Glutamatergic neuron (in vitro differentiated cells): ENCODE results near the gene CRB1. TPM values are rescaled to one million over a fixed set of nuclear protein-coding genes. Genes with fewer than 3 reads are reported as not detected.
A peak's percentile ranks its signal among the peaks of the same experiment; 100 is the strongest.

Experiments
- DNase-seq: peaks from one replicate; pipeline ENCODE4 v3.0.0; 2022
- H3K27ac Mint-ChIP-seq: one replicate; pipeline ENCODE4 v1.8.0; 2020; ENCODE audit warnings: mild to moderate bottlenecking, mixed read lengths, inconsistent platforms; ENCODE audit not compliant: unreplicated experiment
- H3K27me3 Mint-ChIP-seq: one replicate; pipeline ENCODE4 v1.8.0; 2020; ENCODE audit warnings: mild to moderate bottlenecking, moderate library complexity, mixed read lengths, inconsistent platforms; ENCODE audit not compliant: unreplicated experiment
- H3K36me3 Mint-ChIP-seq: one replicate; pipeline ENCODE4 v1.8.0; 2020; ENCODE audit warnings: mild to moderate bottlenecking, mixed read lengths, inconsistent platforms; ENCODE audit not compliant: unreplicated experiment
- H3K4me1 Mint-ChIP-seq: one replicate; pipeline ENCODE4 v1.8.0; 2020; ENCODE audit warnings: mild to moderate bottlenecking, low read depth, mixed read lengths, inconsistent platforms; ENCODE audit not compliant: unreplicated experiment
- H3K4me3 Mint-ChIP-seq: one replicate; pipeline ENCODE4 v1.8.0; 2020; ENCODE audit warnings: mild to moderate bottlenecking, mixed read lengths, inconsistent platforms; ENCODE audit not compliant: unreplicated experiment
- H3K9me3 Mint-ChIP-seq: one replicate; pipeline ENCODE4 v1.8.0; 2020; ENCODE audit warnings: mild to moderate bottlenecking, moderate library complexity, mixed read lengths, inconsistent platforms; ENCODE audit not compliant: unreplicated experiment
- CTCF ChIP-seq: fragments of 200-600 bp; sonication (generic); IDR thresholded peaks from one replicate; pipeline ENCODE4 v1.5.0; 2021; ENCODE audit not compliant: partially characterized antibody, unreplicated experiment
- total RNA-seq: library from RNA; stranded (reverse); fragmentation: NEBNext Ultra II Directional; extraction: Animal tissue kit (Norgen Biotek cat#: 25700); gene quantifications from one replicate; pipeline ENCODE4 v1.2.1, GENCODE V29; 2021; ENCODE audit not compliant: unreplicated experiment

The CRB1 gene
- total RNA-seq, 1 donor from 2014 or later, result 7.3 TPM

GRCh38 chr1:197429372-197429771, 161.3 kb downstream of the CRB1 start:
- no peaks in the 10 kb centered on the region for H3K27me3 Mint-ChIP-seq
- no peak for TF ChIP-seq CTCF
- no peak overlapping the region for H3K27ac Mint-ChIP-seq
- peaks cover 2% of the 10 kb centered on the region for H3K4me1 Mint-ChIP-seq
- DNase-seq, result no peak
- no peak overlapping the region for H3K4me3 Mint-ChIP-seq
- H3K9me3 Mint-ChIP-seq, result no peaks in the 10 kb centered on the region
- no peaks in the 10 kb centered on the region for H3K36me3 Mint-ChIP-seq

GRCh38 chr1:197435224-197435623, 167.2 kb downstream of the CRB1 start:
- Mint-ChIP-seq H3K27ac (no peak overlapping the region), H3K4me3 (no peak overlapping the region), H3K36me3 (no peaks in the 10 kb centered on the region), H3K4me1 (peaks cover 13% of the 10 kb centered on the region), H3K9me3 (no peaks in the 10 kb centered on the region), H3K27me3 (no peaks in the 10 kb centered on the region)
- DNase-seq, result peak; percentile 22
- TF ChIP-seq CTCF, result no peak

- peaks cover 21% of the 10 kb centered on the region for H3K4me1 Mint-ChIP-seq
- no peak overlapping the region for H3K4me3 Mint-ChIP-seq
- no peaks in the 10 kb centered on the region for H3K27me3 Mint-ChIP-seq
- no peaks in the 10 kb centered on the region for H3K36me3 Mint-ChIP-seq
- H3K27ac Mint-ChIP-seq, result no peak overlapping the region
- H3K9me3 Mint-ChIP-seq, result no peaks in the 10 kb centered on the region
- TF ChIP-seq CTCF, result no peak
- DNase-seq, result no peak
Measured at GRCh38 chr1:197437601-197438000, 169.5 kb downstream of the CRB1 start.

- no peak overlapping the region for H3K27ac Mint-ChIP-seq
- no peaks in the 10 kb centered on the region for H3K27me3 Mint-ChIP-seq
- no peak overlapping the region for H3K4me3 Mint-ChIP-seq
- DNase-seq, result no peak
- no peak for TF ChIP-seq CTCF
- H3K9me3 Mint-ChIP-seq, result no peaks in the 10 kb centered on the region
- H3K4me1 Mint-ChIP-seq, result peaks cover 21% of the 10 kb centered on the region
- no peaks in the 10 kb centered on the region for H3K36me3 Mint-ChIP-seq
Measured at GRCh38 chr1:197438010-197438790, 170.1 kb downstream of the CRB1 start.

- H3K4me1 Mint-ChIP-seq, result peaks cover 21% of the 10 kb centered on the region
- DNase-seq, result no peak
- no peak for TF ChIP-seq CTCF
Measured at GRCh38 chr1:197439708-197440280, 171.7 kb downstream of the CRB1 start.

More at GRCh38 chr1:197439708-197440280, 171.7 kb downstream of the CRB1 start:
- Mint-ChIP-seq H3K36me3 (no peaks in the 10 kb centered on the region), H3K27me3 (no peaks in the 10 kb centered on the region), H3K9me3 (peaks cover 3% of the 10 kb centered on the region), H3K27ac (no peak overlapping the region), H3K4me3 (no peak overlapping the region)
